ENCODE results near the gene PDXDC1. TPM values are rescaled to one million over a fixed set of nuclear protein-coding genes. Genes with fewer than 3 reads are reported as not detected.

The PDXDC1 gene, protein sequence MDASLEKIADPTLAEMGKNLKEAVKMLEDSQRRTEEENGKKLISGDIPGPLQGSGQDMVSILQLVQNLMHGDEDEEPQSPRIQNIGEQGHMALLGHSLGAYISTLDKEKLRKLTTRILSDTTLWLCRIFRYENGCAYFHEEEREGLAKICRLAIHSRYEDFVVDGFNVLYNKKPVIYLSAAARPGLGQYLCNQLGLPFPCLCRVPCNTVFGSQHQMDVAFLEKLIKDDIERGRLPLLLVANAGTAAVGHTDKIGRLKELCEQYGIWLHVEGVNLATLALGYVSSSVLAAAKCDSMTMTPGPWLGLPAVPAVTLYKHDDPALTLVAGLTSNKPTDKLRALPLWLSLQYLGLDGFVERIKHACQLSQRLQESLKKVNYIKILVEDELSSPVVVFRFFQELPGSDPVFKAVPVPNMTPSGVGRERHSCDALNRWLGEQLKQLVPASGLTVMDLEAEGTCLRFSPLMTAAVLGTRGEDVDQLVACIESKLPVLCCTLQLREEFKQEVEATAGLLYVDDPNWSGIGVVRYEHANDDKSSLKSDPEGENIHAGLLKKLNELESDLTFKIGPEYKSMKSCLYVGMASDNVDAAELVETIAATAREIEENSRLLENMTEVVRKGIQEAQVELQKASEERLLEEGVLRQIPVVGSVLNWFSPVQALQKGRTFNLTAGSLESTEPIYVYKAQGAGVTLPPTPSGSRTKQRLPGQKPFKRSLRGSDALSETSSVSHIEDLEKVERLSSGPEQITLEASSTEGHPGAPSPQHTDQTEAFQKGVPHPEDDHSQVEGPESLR
- 80.6 and 106 TPM in 2 replicates for total RNA-seq

DNA sequence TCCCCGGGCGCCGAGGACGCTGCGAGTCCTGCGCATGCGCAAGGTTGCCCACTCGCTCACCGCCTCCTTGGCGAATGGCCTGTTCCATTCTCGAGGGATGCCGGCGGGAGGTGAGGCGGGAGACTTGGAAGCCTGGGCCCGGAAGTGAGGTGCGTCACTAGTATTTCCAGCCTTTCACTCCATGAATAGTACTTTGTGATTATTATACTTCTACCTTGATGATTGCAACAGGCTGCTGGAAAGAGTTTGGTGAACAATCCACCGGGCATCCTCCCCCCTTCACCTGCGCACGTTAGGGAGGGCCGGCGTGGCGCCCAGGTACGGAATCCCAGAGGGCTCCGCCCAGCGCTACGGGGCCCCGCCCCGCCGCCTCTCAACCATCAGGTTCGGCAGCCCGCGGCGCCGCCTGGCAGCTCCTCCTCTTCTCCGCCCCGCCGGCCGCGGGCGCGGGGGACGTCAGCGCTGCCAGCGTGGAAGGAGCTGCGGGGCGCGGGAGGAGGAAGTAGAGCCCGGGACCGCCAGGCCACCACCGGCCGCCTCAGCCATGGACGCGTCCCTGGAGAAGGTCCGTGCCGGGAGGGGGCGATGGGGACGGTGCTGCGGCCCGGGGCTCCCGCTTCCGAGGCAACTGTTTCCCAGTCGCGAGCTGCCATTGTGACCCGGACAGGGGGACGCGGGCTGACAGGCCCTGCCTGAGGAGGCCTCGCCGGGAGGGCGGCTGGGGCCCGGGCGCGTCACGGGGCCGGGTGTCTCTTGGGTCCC, at the start of gene PDXDC1:
Gene PDXDC1, plus strand, starts transcription at position 371 of the 762 bp plus-strand sequence. Its CDS starts 174 bp downstream, at position 545.

DNA sequence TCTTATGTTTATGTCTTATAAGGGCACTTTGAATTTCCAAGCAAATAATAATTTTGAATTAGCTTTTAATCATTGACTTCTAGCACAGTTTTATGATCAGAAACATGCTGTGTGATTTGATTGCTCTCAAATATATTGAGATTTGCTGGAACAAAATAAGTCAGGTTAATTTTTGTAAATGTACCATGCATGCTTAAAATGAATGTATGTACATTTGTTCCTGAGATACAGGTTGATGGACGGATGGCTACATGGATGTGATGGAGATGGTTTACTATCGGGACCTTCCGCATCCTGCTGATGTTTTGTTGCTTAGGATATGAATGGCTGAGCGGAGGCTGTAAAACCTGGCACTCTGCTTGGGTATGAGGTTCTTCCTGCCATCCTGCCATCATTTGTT, 37.7 kb upstream of the PDXDC1 start, which contains the start of gene NPIPA1:
Gene NPIPA1, plus strand, starts transcription at position 301 of the 400 bp plus-strand sequence. Its CDS starts 0 bp downstream, at position 301.

DNA sequence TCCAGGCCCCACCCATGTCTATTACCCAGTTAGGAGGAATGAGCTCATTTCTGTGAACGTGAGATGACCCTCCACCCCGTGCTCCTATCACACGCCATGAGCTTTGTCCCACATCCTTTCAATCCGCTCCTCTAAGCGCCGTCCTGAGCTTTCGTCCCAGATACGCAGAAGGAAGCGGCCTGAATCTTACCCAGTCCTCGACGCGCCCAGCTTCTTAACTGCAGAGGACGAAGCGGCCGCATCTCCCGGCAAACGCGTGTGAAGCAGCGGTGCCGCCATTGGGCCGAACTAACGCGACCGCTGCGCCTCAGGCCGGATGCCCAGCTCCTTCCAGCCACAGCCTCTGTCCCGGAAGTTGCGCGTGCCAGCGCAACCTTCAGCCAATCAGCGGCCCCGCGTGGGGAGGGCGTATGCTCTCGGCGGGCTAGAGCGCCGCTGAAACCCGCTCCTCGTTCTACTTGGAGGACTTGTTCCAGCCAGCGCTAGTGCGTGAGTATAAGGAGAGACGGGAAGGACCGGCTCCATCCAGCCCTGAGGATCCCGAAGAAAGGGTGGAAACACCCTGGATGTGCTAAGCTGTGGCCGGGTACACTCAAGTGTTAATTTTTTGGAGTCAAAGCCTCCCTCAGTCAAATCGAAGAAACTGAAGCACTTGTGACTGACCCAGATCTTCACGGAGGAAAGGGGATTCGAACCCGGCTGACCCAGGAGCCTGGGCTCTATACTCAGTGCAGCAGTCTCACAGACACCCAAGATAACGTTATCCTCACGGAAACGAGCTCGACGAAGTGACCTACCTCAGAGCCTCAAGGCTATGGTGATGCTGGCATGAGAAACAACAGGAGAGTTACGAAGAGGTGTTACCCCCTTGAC, 119.4 kb downstream of the PDXDC1 start, which contains the start of gene RRN3:
Gene RRN3, minus strand, starts transcription at position 318 of the 873 bp plus-strand sequence. Its CDS starts 39 bp downstream, at position 279.

Other genes with a start within 250 kb of the PDXDC1 start
- gene NPIPA2, start 232.5 kb upstream of the PDXDC1 start, total RNA-seq = 1.5 TPM in 1 of 2 replicates, not detected in the other
- gene NOMO1, start 141.3 kb upstream of the PDXDC1 start, total RNA-seq = 113 and 138 TPM in 2 replicates
- 43.4 and 55.5 TPM in 2 replicates for gene NPIPA1, start 37.6 kb upstream of the PDXDC1 start, total RNA-seq
- 46.4 and 50.4 TPM in 2 replicates for gene NTAN1, start 81.0 kb downstream of the PDXDC1 start, total RNA-seq
- 27.4 and 30.1 TPM in 2 replicates for gene RRN3, start 119.2 kb downstream of the PDXDC1 start, total RNA-seq

All from smooth muscle cell of bladder (primary cell).